Hepatocyte (in vitro differentiated cells): ENCODE measurements around the gene SCUBE2. TPM values are rescaled to one million over a fixed set of nuclear protein-coding genes. Genes with fewer than 3 reads are reported as not detected.

Experiments
- DNase-seq: peaks from one replicate; pipeline ENCODE4 v3.0.0-alpha.2; 2016; ENCODE audit warnings: low spot score
- H2AFZ ChIP-seq: fragments of 200-600 bp; sonication (generic); 2 replicates; pipeline ENCODE4 v1.6.0; 2016; ENCODE audit warnings: antibody characterized with exemption, mild to moderate bottlenecking
- H3K27ac ChIP-seq: fragments of 200-600 bp; sonication (generic); 2 replicates; pipeline ENCODE4 v1.5.1; 2016; ENCODE audit warnings: mild to moderate bottlenecking
- H3K27me3 ChIP-seq: fragments of 200-600 bp; sonication (generic); 2 replicates; pipeline ENCODE4 v1.6.1; 2016
- H3K36me3 ChIP-seq: fragments of 200-600 bp; sonication (generic); replicated peaks from 2 replicates; pipeline ENCODE4 v1.5.1; 2016; ENCODE audit warnings: low read depth; ENCODE audit not compliant: insufficient read depth
- H3K4me1 ChIP-seq: fragments of 200-600 bp; sonication (generic); 2 replicates; pipeline ENCODE4 v1.5.1; 2016; ENCODE audit warnings: mild to moderate bottlenecking, moderate library complexity; ENCODE audit not compliant: insufficient read depth
- H3K4me2 ChIP-seq: fragments of 200-600 bp; sonication (generic); 2 replicates; pipeline ENCODE4 v1.6.0; 2016
- H3K4me3 ChIP-seq: fragments of 200-600 bp; sonication (generic); 2 replicates; pipeline ENCODE4 v1.5.1; 2016; ENCODE audit warnings: mild to moderate bottlenecking
- H3K79me2 ChIP-seq: fragments of 200-600 bp; sonication (generic); 2 replicates; pipeline ENCODE4 v1.6.0; 2017; ENCODE audit warnings: mild to moderate bottlenecking
- H3K9me2 ChIP-seq: fragments of 200-600 bp; sonication (generic); replicated peaks from 2 replicates; pipeline ENCODE4 v1.6.0; 2017; ENCODE audit warnings: mild to moderate bottlenecking; ENCODE audit not compliant: insufficient read depth
- H3K9me3 ChIP-seq: fragments of 200-600 bp; sonication (generic); 2 replicates; pipeline ENCODE4 v1.5.1; 2016; ENCODE audit warnings: low read depth, mild to moderate bottlenecking
- H4K20me1 ChIP-seq: fragments of 200-600 bp; sonication (generic); 2 replicates; pipeline ENCODE4 v1.6.0; 2016; ENCODE audit warnings: mild to moderate bottlenecking; ENCODE audit not compliant: insufficient read depth, poor library complexity, severe bottlenecking
- CTCF ChIP-seq: fragments of 200-600 bp; sonication (generic); IDR thresholded peaks from 2 replicates; pipeline ENCODE4 v1.5.1; 2016; ENCODE audit warnings: antibody characterized with exemption, mild to moderate bottlenecking; ENCODE audit not compliant: poor library complexity
- EZH2 ChIP-seq: fragments of 200-600 bp; sonication (generic); IDR thresholded peaks from 2 replicates; pipeline ENCODE4 v1.6.1; 2016; ENCODE audit warnings: antibody characterized with exemption, mild to moderate bottlenecking, borderline replicate concordance
- EZH2phosphoT487 ChIP-seq: fragments of 200-600 bp; sonication (generic); IDR thresholded peaks from one replicate; pipeline ENCODE4 v1.6.1; 2018; ENCODE audit warnings: antibody characterized with exemption, mild to moderate bottlenecking, low read depth, moderate library complexity; ENCODE audit not compliant: unreplicated experiment, severe bottlenecking
- WGBS: methylation state at CpG from one replicate; pipeline ENCODE4 v1.1.6; 2016; ENCODE audit warnings: low lambda C conversion rate; ENCODE audit errors: missing lambda C conversion rate; 5-methylcytosine and 5-hydroxymethylcytosine counted together
- polyA plus RNA-seq: library from polyadenylated mRNA; unstranded; fragments of >200 nt; fragmentation: Nextera tagmentation; extraction: Ambion mirVana; gene quantifications from 2 replicates; pipeline ENCODE4 v1.2.1, GENCODE V29; 2016
- total RNA-seq: library from RNA; depleted of rRNA; stranded (reverse); fragments of >200 nt; gene quantifications from 2 replicates; pipeline ENCODE4 v1.2.3, GENCODE V29; 2014

Gene SCUBE2
- total RNA-seq, result 8.6 and 14.2 TPM in 2 replicates
- 8.9 and 13.9 TPM in 2 replicates for polyA plus RNA-seq

GRCh38 chr11:9091044-9091922, at the start of gene SCUBE2:
Gene SCUBE2 (minus strand): TSS chr11:9091599. CDS start chr11:9091528, 71 bp downstream.
- TF ChIP-seq EZH2 (peak; percentile 51), EZH2phosphoT487 (no peak)
- no peaks in the 10 kb centered on the region for H4K20me1 ChIP-seq
- no peaks in the 10 kb centered on the region for H3K4me1 ChIP-seq
- DNase-seq, result no peak
- H3K27me3 ChIP-seq, result peaks cover 23% of the 10 kb centered on the region
- no peaks in the 10 kb centered on the region for H3K9me2 ChIP-seq
- peak within 1 kb of the TSS; percentile 70 for H3K4me3 ChIP-seq
- H3K9me3 ChIP-seq, result no peaks in the 10 kb centered on the region
- peak within 1 kb of the TSS; percentile 96 for H3K4me2 ChIP-seq
- no peak within 1 kb of the TSS for H3K27ac ChIP-seq
- 9% methylated on average over 15 of the region's 113 CpGs for WGBS
- H3K79me2 ChIP-seq, result no peaks in the 10 kb centered on the region
- H2AFZ ChIP-seq, result peak within 1 kb of the TSS; percentile 71
- no peaks in the 10 kb centered on the region for H3K36me3 ChIP-seq

GRCh38 chr11:9141186-9141585, 49.8 kb upstream of the SCUBE2 start:
- Histone ChIP-seq H3K4me3 (no peak overlapping the region), H3K4me2 (no peak overlapping the region), H3K27me3 (no peaks in the 10 kb centered on the region), H3K36me3 (no peaks in the 10 kb centered on the region), H3K9me2 (no peaks in the 10 kb centered on the region), H3K27ac (no peak overlapping the region), H3K9me3 (no peaks in the 10 kb centered on the region), H3K79me2 (no peaks in the 10 kb centered on the region), H2AFZ (no peak overlapping the region), H3K4me1 (peaks cover 3% of the 10 kb centered on the region), H4K20me1 (no peaks in the 10 kb centered on the region)
- WGBS, result 91% methylated on average over 7 of the region's 7 CpGs
- DNase-seq, result no peak
- no peak for TF ChIP-seq EZH2phosphoT487
- no peak for TF ChIP-seq CTCF
- no peak for TF ChIP-seq EZH2

- WGBS, result 92% methylated on average over 7 of the region's 7 CpGs
- no peaks in the 10 kb centered on the region for H3K27me3 ChIP-seq
- H4K20me1 ChIP-seq, result no peaks in the 10 kb centered on the region
- H3K27ac ChIP-seq, result no peak overlapping the region
- no peaks in the 10 kb centered on the region for H3K36me3 ChIP-seq
- TF ChIP-seq EZH2phosphoT487 (no peak), CTCF (no peak), EZH2 (no peak)
- no peak overlapping the region for H2AFZ ChIP-seq
- H3K4me3 ChIP-seq, result no peak overlapping the region
- H3K4me1 ChIP-seq, result peaks cover 3% of the 10 kb centered on the region
- no peaks in the 10 kb centered on the region for H3K9me3 ChIP-seq
- DNase-seq, result no peak
- no peaks in the 10 kb centered on the region for H3K79me2 ChIP-seq
- H3K9me2 ChIP-seq, result no peaks in the 10 kb centered on the region
- H3K4me2 ChIP-seq, result no peak overlapping the region
Observed at GRCh38 chr11:9139628-9140357, 48.4 kb upstream of the SCUBE2 start.
